Neuronal stem cell (in vitro differentiated cells): ENCODE measurements around the gene SCYL2.

Experiments used
- DNase-seq: peaks from one replicate; pipeline ENCODE4 v3.0.0-alpha.2; 2013; ENCODE audit warnings: low spot score
- H2AFZ ChIP-seq: one replicate; pipeline ENCODE4 v1.6.1; 2013; ENCODE audit warnings: mild to moderate bottlenecking, low read length, inconsistent platforms
- H2AK5ac ChIP-seq: 2 replicates; pipeline ENCODE4 v1.6.1; 2013; ENCODE audit warnings: low read depth, mild to moderate bottlenecking, inconsistent platforms, low read length, moderate library complexity, mixed read lengths
- H2BK120ac ChIP-seq: 2 replicates; pipeline ENCODE4 v1.6.1; 2013; ENCODE audit warnings: low read depth, mild to moderate bottlenecking, inconsistent platforms, low read length, moderate library complexity, mixed read lengths
- H2BK12ac ChIP-seq: one replicate; pipeline ENCODE4 v1.6.1; 2013; ENCODE audit warnings: low read length, inconsistent platforms
- H2BK15ac ChIP-seq: 2 replicates; pipeline ENCODE4 v1.6.1; 2013; ENCODE audit warnings: mild to moderate bottlenecking, low read length, inconsistent platforms, mixed read lengths
- H2BK5ac ChIP-seq: one replicate; pipeline ENCODE4 v1.6.1; 2013; ENCODE audit warnings: inconsistent platforms, mild to moderate bottlenecking, low read length, moderate library complexity
- H3K14ac ChIP-seq: one replicate; pipeline ENCODE4 v1.6.1; 2013; ENCODE audit warnings: low read length, inconsistent platforms
- H3K18ac ChIP-seq: 2 replicates; pipeline ENCODE4 v1.6.1; 2013; ENCODE audit warnings: low read length, inconsistent platforms
- H3K23ac ChIP-seq: 2 replicates; pipeline ENCODE4 v1.6.1; 2013; ENCODE audit warnings: low read depth, mild to moderate bottlenecking, mixed read lengths, low read length, inconsistent platforms; ENCODE audit not compliant: poor library complexity
- H3K27ac ChIP-seq: replicated peaks from 3 replicates; pipeline ENCODE4 v1.5.1; 2013; ENCODE audit warnings: low read length, inconsistent platforms
- H3K27me3 ChIP-seq, 3 experiments: 2 replicates each; pipeline ENCODE4 v1.6.1; 2013; ENCODE audit warnings: low read length in 3 of 3, mild to moderate bottlenecking in 2 of 3, inconsistent platforms in 1 of 3, low read depth in 1 of 3, mixed read lengths in 1 of 3, moderate library complexity in 1 of 3; ENCODE audit not compliant: control insufficient read depth in 3 of 3, insufficient read depth in 3 of 3
- H3K36me3 ChIP-seq, 2 donors: replicated peaks in 1 of 2; 2 replicates each; pipeline ENCODE4 v1.6.1; 2013; ENCODE audit warnings: low read length in 2 of 2; ENCODE audit not compliant: control insufficient read depth in 2 of 2, insufficient read depth in 2 of 2
- H3K4ac ChIP-seq: 2 replicates; pipeline ENCODE4 v1.6.1; 2013; ENCODE audit warnings: inconsistent platforms, mild to moderate bottlenecking, low read length, moderate library complexity
- H3K4me1 ChIP-seq, 2 donors: 1 replicate in 1 of 2; 2 replicates in 1 of 2; pipeline ENCODE4 v1.6.1; 2013; ENCODE audit warnings: low read length in 2 of 2, low read depth in 1 of 2; ENCODE audit not compliant: control insufficient read depth in 2 of 2, insufficient read depth in 1 of 2
- H3K4me2 ChIP-seq: one replicate; pipeline ENCODE4 v1.6.1; 2013; ENCODE audit warnings: mild to moderate bottlenecking, low read length, inconsistent platforms; ENCODE audit not compliant: insufficient read depth, poor library complexity, severe bottlenecking
- H3K4me3 ChIP-seq, 2 donors: 2 replicates each; pipeline ENCODE4 v1.5.1; 2013; ENCODE audit warnings: low read length in 2 of 2, mild to moderate bottlenecking in 2 of 2, inconsistent platforms in 1 of 2, moderate library complexity in 1 of 2
- H3K79me1 ChIP-seq: one replicate; pipeline ENCODE4 v1.6.1; 2013; ENCODE audit warnings: low read depth, mild to moderate bottlenecking, inconsistent platforms, low read length, moderate library complexity
- H3K9ac ChIP-seq: one replicate; pipeline ENCODE4 v1.6.1; 2013; ENCODE audit warnings: mild to moderate bottlenecking, low read depth, low read length, inconsistent platforms; ENCODE audit not compliant: poor library complexity
- H3K9me3 ChIP-seq, 2 donors: replicated peaks in 1 of 2; 2 replicates each; pipeline versions ENCODE3 to v1.6.1; 2013; ENCODE audit warnings: low read length in 2 of 2, mild to moderate bottlenecking in 2 of 2, inconsistent platforms in 1 of 2, low read depth in 1 of 2, mixed read lengths in 1 of 2, moderate library complexity in 1 of 2; ENCODE audit not compliant: control insufficient read depth in 2 of 2, insufficient read depth in 1 of 2
- H4K8ac ChIP-seq: one replicate; pipeline ENCODE4 v1.6.1; 2013; ENCODE audit warnings: low read depth, mild to moderate bottlenecking, inconsistent platforms, low read length, moderate library complexity
- H4K91ac ChIP-seq: one replicate; pipeline ENCODE4 v1.6.1; 2013; ENCODE audit warnings: low read length, low read depth, mild to moderate bottlenecking, inconsistent platforms; ENCODE audit not compliant: poor library complexity
- WGBS, 2 donors: extraction: QIAGEN DNeasy Blood & Tissue Kit; methylation state at CpG; one replicate each; pipeline ENCODE4 v1.1.7; 2013; ENCODE audit warnings: missing lambda C conversion rate in 2 of 2, mixed read lengths in 1 of 2; ENCODE audit not compliant: insufficient read length in 2 of 2, insufficient replicate concordance in 1 of 2; ENCODE audit errors: extremely low coverage in 2 of 2; 5-methylcytosine and 5-hydroxymethylcytosine counted together

Gene SCYL2

DNA sequence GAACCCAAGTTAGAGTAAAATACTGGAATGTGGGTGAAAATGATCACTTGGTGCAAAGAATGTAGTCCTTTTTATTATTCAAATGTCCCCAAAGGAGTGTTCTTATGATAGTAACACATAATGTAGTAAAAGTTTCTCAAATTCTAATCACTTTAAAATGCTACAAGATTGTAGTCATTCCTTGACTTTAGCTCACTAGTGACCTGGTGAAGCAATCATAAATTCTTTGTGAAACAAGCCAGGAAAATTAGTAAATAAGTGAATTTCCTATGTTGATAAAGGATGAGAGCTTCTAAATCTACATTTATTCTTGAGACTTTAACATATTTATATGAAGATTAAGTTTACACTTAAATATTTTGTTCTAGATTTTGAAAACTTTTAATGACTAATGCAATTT, 59.2 kb downstream of the SCYL2 start:
- Histone ChIP-seq H3K4ac (no peak overlapping the region), H2BK12ac (no peak overlapping the region), H3K36me3 (peaks cover 5 to 88% of the 10 kb centered on the region in 2 donors), H3K4me2 (no peak overlapping the region), H2AK5ac (no peak overlapping the region), H3K4me3 (no peak overlapping the region), H2BK5ac (no peak overlapping the region), H3K18ac (no peak overlapping the region), H4K8ac (no peak overlapping the region), H3K9ac (no peak overlapping the region), H3K27ac (no peak overlapping the region), H3K79me1 (no peaks in the 10 kb centered on the region), H3K14ac (no peak overlapping the region), H3K9me3 (no peaks in the 10 kb centered on the region), H2BK120ac (no peak overlapping the region), H3K27me3 (no peaks in the 10 kb centered on the region), H2AFZ (no peak overlapping the region), H3K23ac (no peak overlapping the region), H2BK15ac (no peak overlapping the region), H4K91ac (no peak overlapping the region), H3K4me1 (no peaks in the 10 kb centered on the region)
- no peak for DNase-seq

DNA sequence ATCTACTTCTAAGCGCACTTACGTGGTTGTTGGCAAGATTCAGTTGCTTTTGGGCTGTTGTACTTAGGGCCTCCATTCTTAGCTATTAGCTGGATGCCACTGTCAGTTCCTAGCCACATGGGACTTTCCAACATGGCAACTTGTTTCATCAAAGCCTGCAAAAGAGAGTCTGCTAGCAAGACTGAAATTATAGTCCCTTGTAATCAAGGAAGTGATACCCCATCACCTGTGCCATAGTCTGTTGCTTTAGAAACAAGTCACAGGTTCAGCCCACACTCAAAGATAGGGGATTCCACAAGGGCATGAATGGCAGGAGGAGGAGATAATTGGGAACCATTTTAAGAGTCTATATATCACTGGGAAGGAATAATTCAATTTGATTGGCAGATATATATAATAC, 62.8 kb downstream of the SCYL2 start:
- no peak overlapping the region for H3K4me3 ChIP-seq
- H4K8ac ChIP-seq = no peak overlapping the region
- H3K4me2 ChIP-seq = no peak overlapping the region
- no peak for DNase-seq
- H3K4ac ChIP-seq = no peak overlapping the region
- H2BK12ac ChIP-seq = no peak overlapping the region
- H3K27ac ChIP-seq = no peak overlapping the region
- H2AFZ ChIP-seq = no peak overlapping the region
- H2BK120ac ChIP-seq = no peak overlapping the region
- no peak overlapping the region for H2BK15ac ChIP-seq
- H3K23ac ChIP-seq = no peak overlapping the region
- H4K91ac ChIP-seq = no peak overlapping the region
- no peak overlapping the region for H2AK5ac ChIP-seq
- no peaks in the 10 kb centered on the region for H3K79me1 ChIP-seq
- no peak overlapping the region for H3K14ac ChIP-seq
- H3K18ac ChIP-seq = no peak overlapping the region
- no peaks in the 10 kb centered on the region for H3K9me3 ChIP-seq
- no peaks in the 10 kb centered on the region for H3K27me3 ChIP-seq
- WGBS, 2 donors = no CpG with 5 or more reads among the region's 2 CpGs
- no peak overlapping the region for H3K9ac ChIP-seq
- peaks cover 9 to 92% of the 10 kb centered on the region in 2 donors for H3K36me3 ChIP-seq
- no peak overlapping the region for H2BK5ac ChIP-seq
- no peaks in the 10 kb centered on the region for H3K4me1 ChIP-seq

DNA sequence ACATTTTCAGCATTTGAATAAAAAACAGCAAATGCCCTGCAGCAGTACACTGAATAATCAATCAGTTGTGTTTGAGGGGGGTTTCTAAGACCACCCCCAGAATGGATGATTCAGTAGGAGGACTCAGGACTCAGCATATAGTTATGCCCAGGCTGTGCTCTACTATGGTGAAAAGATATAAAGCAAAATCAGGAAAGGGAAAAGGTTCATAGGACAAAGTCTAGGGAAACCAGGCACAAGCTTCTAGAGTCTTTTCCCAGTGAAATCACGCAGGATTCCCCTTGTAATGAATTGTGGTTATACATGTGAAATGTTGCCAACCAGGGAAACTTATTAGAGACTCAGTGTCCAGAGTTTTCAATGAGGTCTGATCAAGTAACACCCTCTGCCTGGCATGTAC, 64.9 kb downstream of the SCYL2 start:
- H2BK12ac ChIP-seq = no peak overlapping the region
- H3K4ac ChIP-seq = no peak overlapping the region
- no peak overlapping the region for H3K9ac ChIP-seq
- no peak overlapping the region for H3K27ac ChIP-seq
- no peaks in the 10 kb centered on the region for H3K9me3 ChIP-seq
- peaks cover 10 to 94% of the 10 kb centered on the region in 2 donors for H3K36me3 ChIP-seq
- no peak overlapping the region for H2BK15ac ChIP-seq
- H2BK120ac ChIP-seq = no peak overlapping the region
- H3K23ac ChIP-seq = no peak overlapping the region
- WGBS, 2 donors = no CpG with 5 or more reads among the region's 1 CpG
- H3K79me1 ChIP-seq = no peaks in the 10 kb centered on the region
- no peak overlapping the region for H3K18ac ChIP-seq
- no peaks in the 10 kb centered on the region for H3K27me3 ChIP-seq
- H2AFZ ChIP-seq = no peak overlapping the region
- H4K8ac ChIP-seq = no peak overlapping the region
- H3K4me1 ChIP-seq = no peaks in the 10 kb centered on the region
- H3K4me2 ChIP-seq = no peak overlapping the region
- no peak for DNase-seq
- no peak overlapping the region for H3K14ac ChIP-seq
- no peak overlapping the region for H3K4me3 ChIP-seq
- no peak overlapping the region for H4K91ac ChIP-seq
- no peak overlapping the region for H2BK5ac ChIP-seq
- no peak overlapping the region for H2AK5ac ChIP-seq

DNA sequence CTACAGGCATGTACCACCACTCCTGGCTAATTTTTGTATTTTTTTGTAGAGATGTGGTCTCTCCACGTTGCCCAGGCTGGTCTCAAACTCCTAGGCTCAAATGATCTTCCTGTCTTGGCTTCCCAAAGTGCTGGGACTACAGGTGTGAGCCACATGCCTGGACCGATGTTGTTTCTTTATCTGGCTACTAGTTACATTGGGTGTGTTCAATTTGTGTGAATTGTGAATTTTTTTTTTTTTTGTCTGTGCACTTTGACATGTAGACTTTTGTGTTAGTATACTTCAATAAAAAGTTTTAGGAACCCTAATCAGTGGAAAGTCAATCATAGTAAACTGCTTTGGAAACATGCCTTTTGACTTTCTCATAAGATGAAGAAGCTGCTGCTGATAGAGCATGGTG, 65.9 kb downstream of the SCYL2 start:
- Histone ChIP-seq H2AFZ (no peak overlapping the region), H3K14ac (no peak overlapping the region), H4K91ac (no peak overlapping the region), H2BK12ac (no peak overlapping the region), H3K79me1 (no peaks in the 10 kb centered on the region), H3K23ac (no peak overlapping the region), H3K27me3 (no peaks in the 10 kb centered on the region), H3K9me3 (no peaks in the 10 kb centered on the region), H3K18ac (no peak overlapping the region), H2AK5ac (no peak overlapping the region), H4K8ac (no peak overlapping the region), H3K4ac (no peak overlapping the region), H2BK15ac (no peak overlapping the region), H3K27ac (no peak overlapping the region), H3K4me2 (no peak overlapping the region), H3K9ac (no peak overlapping the region), H2BK5ac (no peak overlapping the region), H2BK120ac (no peak overlapping the region), H3K4me1 (no peaks in the 10 kb centered on the region), H3K36me3 (peaks cover 10 to 95% of the 10 kb centered on the region in 2 donors), H3K4me3 (no peak overlapping the region)
- no CpG with 5 or more reads among the region's 2 CpGs for WGBS, 2 donors
- DNase-seq = no peak
